K562 treated with DMSO at 1 percent for 4 hours (cell line): ENCODE measurements around the gene GABRR1. TPM values are rescaled to one million over a fixed set of nuclear protein-coding genes. Genes with fewer than 3 reads are reported as not detected.

Source experiments
- total RNA-seq: library from RNA; unstranded; fragments of 300-600 nt; gene quantifications from 2 replicates; pipeline ENCODE4 v1.2.3, GENCODE V29; 2022; ENCODE audit not compliant: insufficient read depth

GABRR1 gene
- not detected in 2 replicates for total RNA-seq

DNA sequence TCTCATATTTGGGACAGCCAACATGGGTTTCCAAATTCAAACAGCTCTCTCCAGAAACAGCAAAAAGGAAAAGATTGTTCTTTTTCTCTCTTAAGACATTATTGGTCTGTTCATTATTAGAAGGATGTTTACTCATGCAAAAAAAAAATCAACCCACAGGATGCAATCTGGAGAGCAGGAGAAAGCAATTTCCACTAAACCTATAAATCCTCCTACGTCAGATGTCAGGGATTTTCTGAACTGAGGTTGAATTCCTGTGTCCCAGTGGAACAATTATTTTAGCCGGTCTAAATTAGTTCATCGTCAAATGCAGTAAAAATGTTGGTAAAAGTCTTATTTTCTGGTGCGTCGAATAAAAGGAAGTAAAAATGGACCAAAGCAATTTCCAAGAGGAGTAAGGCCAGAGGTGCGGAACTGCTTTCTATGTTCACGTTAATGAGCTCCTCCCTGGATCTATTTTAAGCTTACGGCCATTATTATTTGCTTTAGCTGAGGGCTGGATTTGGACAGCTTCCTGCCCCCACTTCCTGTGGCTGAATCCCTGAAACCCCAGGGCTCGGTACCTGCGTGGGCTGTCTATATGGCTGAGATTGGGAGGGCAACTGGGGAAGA lies at the start of gene GABRR1:
GABRR1 (minus strand) TSS at position 60 of the 612 bp plus-strand sequence; CDS start at position 24, 36 bp downstream.

DNA sequence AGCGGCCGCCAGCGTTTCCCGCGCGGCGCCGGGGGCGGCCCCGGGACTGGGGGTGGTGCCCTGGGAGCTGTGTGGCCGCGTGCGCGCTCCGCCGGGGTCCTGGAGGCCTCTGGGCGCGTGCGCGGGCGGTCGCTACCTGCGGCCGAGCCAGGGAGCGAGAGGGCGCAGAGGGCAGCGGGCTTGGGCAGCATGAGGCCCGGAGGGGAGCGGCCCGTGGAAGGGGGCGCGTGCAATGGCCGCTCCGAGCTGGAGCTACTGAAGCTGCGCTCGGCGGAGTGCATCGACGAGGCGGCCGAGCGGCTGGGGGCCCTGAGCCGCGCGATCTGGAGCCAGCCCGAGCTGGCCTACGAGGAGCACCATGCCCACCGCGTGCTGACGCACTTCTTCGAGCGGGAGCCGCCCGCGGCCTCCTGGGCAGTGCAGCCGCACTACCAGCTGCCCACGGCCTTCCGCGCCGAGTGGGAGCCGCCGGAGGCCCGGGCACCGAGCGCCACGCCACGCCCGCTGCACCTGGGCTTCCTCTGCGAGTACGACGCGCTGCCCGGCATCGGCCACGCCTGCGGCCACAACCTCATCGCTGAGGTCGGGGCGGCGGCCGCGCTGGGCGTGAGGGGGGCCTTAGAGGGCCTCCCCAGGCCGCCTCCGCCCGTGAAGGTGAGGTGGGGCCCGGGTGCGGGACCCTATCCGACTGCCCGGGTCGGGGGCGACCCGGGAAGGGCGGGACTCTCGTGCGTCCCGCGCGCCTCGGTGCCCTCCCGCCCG lies 71.0 kb downstream of the GABRR1 start, which contains the start of gene PM20D2:
PM20D2 (plus strand) TSS at position 100 of the 762 bp plus-strand sequence; CDS start at position 190, 90 bp downstream.

Other genes with a start within 250 kb of the GABRR1 start
- 20.3 and 23.2 TPM in 2 replicates for gene PNRC1, start 136.6 kb downstream of the GABRR1 start, total RNA-seq
- not detected in 2 replicates for gene SRSF12, start 99.3 kb downstream of the GABRR1 start, total RNA-seq
- gene PM20D2, start 71.3 kb downstream of the GABRR1 start, total RNA-seq, result 0.31 and 0.57 TPM in 2 replicates
- 0.64 TPM in 1 of 2 replicates, not detected in the other for gene GABRR2, start 97.9 kb upstream of the GABRR1 start, total RNA-seq
- gene UBE2J1, start 135.4 kb upstream of the GABRR1 start, total RNA-seq, result 20.7 and 23.2 TPM in 2 replicates
- not detected in 2 replicates for gene RRAGD, start 194.9 kb upstream of the GABRR1 start, total RNA-seq
- 0.31 TPM in 1 of 2 replicates, not detected in the other for gene ANKRD6, start 215.8 kb upstream of the GABRR1 start, total RNA-seq